Measurements from ENCODE around the gene IL10RB.

The IL10RB gene

DNA sequence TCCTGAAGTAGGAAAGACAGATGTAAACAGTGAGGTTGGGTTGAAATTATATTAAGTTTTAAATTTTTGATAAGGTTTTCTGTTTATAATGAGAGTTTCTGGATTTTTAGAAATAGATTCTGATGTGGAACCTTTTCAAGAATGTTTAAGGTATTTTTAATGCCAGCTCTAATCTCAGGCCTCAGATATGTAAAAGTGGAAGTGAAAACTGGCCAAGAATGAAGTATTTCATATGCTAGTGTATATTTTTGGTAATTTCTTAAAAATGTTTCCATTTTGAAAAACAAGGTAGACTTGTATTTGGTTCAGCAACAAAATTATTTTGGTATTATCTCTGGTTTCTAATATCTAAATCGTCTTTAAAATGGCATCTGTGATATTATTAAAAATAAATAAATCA, 73.0 kb downstream of the IL10RB start:
- DNase-seq: no peak

DNA sequence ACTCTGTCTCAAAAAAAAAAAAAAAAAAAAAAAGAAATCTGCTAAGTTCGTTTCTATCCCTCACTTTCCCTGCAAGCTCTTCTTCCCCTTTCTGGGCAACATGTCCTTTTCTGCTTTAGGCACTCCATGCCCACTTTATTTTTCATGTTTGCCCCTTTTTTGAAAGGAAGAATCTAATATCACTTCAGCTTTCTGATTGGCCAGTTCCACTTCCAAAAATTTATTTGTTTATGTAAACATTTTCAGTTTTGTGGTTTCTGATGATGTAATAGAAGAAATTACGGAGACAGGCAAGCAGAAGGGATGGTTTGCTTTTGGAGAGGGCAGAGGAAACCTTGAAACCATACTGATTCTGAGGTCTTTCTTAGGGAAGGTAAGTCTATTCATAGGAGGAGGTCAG, 73.8 kb downstream of the IL10RB start:
- DNase-seq: no peak

DNA sequence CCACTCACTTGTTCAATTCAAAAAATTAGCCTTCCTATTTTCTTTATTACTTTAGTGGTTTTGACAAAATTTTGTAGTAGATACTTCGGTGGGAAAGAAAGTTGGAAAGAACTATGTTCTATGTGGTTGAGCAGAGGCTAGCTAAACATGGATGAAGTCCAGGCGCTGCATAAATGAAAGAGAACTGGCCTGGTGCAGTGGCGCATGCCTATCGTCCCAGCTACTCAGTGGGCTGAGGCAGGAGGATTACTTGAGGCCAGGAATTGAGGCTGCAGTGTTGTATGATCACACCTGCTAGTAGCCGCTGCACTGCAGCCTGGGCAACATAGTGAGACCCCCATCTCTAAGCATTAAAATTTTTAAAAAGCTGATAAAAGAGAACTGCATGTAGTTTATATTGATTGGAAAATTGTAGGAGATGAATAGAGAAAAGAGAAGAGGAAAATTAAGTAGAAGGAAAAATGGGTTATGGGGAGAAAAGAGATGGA, 79.6 kb downstream of the IL10RB start:
- DNase-seq: no peak

All from CD4-positive, alpha-beta T cell treated with Interleukin-15 for 1 hour (primary cell).